PC-3 (cell line): Measurements from ENCODE around the gene C3orf22.

ENCODE experiments used
- CTCF ChIP-seq: fragments of 300-600 bp; sonication (generic); conservative IDR thresholded peaks from 2 replicates; pipeline ENCODE4 v1.5.1; 2017; ENCODE audit warnings: antibody characterized with exemption, low read depth, mild to moderate bottlenecking, low read length
- EZH2phosphoT487 ChIP-seq: fragments of 300-600 bp; sonication (generic); IDR thresholded peaks from 2 replicates; pipeline ENCODE4 v1.6.1; 2018; ENCODE audit warnings: mild to moderate bottlenecking, antibody characterized with exemption, low read length, borderline replicate concordance

- TF ChIP-seq CTCF: no peak
- no peak for TF ChIP-seq EZH2phosphoT487
Observed at GRCh38 chr3:126530171-126531050, 28.3 kb downstream of the C3orf22 start.
